ENCODE results near the gene SCGB1A1.
A peak's percentile ranks its signal among the peaks of the same experiment; 100 is the strongest.

DNA sequence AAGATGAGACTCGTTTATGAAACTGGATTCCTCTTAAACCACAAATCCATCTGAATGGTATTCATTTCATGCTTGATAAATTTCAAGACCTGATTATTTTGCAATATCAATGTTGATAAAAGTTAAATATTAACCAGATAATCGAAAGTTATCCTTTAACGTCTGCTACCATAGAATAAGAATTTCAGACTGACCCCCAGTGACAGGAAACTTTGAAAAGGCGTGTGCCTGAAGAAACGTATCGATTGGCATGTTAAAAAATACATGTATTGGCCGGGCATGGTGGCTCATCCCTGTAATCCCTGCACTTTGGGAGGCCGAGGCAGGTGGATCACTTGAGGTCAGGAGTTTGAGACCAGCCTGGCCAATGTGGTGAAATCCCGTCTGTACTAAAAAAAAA is 13.9 kb downstream of the SCGB1A1 start:
- TF ChIP-seq, protein P1, sequence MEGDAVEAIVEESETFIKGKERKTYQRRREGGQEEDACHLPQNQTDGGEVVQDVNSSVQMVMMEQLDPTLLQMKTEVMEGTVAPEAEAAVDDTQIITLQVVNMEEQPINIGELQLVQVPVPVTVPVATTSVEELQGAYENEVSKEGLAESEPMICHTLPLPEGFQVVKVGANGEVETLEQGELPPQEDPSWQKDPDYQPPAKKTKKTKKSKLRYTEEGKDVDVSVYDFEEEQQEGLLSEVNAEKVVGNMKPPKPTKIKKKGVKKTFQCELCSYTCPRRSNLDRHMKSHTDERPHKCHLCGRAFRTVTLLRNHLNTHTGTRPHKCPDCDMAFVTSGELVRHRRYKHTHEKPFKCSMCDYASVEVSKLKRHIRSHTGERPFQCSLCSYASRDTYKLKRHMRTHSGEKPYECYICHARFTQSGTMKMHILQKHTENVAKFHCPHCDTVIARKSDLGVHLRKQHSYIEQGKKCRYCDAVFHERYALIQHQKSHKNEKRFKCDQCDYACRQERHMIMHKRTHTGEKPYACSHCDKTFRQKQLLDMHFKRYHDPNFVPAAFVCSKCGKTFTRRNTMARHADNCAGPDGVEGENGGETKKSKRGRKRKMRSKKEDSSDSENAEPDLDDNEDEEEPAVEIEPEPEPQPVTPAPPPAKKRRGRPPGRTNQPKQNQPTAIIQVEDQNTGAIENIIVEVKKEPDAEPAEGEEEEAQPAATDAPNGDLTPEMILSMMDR (IDR thresholded peaks at IDR 0.05; ENCODE audit: low read depth, low read length, missing input control), result no peak
- TF ChIP-seq, protein P2, sequence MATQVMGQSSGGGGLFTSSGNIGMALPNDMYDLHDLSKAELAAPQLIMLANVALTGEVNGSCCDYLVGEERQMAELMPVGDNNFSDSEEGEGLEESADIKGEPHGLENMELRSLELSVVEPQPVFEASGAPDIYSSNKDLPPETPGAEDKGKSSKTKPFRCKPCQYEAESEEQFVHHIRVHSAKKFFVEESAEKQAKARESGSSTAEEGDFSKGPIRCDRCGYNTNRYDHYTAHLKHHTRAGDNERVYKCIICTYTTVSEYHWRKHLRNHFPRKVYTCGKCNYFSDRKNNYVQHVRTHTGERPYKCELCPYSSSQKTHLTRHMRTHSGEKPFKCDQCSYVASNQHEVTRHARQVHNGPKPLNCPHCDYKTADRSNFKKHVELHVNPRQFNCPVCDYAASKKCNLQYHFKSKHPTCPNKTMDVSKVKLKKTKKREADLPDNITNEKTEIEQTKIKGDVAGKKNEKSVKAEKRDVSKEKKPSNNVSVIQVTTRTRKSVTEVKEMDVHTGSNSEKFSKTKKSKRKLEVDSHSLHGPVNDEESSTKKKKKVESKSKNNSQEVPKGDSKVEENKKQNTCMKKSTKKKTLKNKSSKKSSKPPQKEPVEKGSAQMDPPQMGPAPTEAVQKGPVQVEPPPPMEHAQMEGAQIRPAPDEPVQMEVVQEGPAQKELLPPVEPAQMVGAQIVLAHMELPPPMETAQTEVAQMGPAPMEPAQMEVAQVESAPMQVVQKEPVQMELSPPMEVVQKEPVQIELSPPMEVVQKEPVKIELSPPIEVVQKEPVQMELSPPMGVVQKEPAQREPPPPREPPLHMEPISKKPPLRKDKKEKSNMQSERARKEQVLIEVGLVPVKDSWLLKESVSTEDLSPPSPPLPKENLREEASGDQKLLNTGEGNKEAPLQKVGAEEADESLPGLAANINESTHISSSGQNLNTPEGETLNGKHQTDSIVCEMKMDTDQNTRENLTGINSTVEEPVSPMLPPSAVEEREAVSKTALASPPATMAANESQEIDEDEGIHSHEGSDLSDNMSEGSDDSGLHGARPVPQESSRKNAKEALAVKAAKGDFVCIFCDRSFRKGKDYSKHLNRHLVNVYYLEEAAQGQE (IDR thresholded peaks at IDR 0.05), result no peak
- TF ChIP-seq, protein P3, sequence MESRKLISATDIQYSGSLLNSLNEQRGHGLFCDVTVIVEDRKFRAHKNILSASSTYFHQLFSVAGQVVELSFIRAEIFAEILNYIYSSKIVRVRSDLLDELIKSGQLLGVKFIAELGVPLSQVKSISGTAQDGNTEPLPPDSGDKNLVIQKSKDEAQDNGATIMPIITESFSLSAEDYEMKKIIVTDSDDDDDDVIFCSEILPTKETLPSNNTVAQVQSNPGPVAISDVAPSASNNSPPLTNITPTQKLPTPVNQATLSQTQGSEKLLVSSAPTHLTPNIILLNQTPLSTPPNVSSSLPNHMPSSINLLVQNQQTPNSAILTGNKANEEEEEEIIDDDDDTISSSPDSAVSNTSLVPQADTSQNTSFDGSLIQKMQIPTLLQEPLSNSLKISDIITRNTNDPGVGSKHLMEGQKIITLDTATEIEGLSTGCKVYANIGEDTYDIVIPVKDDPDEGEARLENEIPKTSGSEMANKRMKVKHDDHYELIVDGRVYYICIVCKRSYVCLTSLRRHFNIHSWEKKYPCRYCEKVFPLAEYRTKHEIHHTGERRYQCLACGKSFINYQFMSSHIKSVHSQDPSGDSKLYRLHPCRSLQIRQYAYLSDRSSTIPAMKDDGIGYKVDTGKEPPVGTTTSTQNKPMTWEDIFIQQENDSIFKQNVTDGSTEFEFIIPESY (IDR thresholded peaks at IDR 0.05), result peak; percentile 81
- peak; percentile 64 for TF ChIP-seq YY1 (IDR thresholded peaks at IDR 0.05)
- TF ChIP-seq, protein P4, sequence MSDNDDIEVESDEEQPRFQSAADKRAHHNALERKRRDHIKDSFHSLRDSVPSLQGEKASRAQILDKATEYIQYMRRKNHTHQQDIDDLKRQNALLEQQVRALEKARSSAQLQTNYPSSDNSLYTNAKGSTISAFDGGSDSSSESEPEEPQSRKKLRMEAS (IDR thresholded peaks at IDR 0.05), result peak; percentile 34
- peak in 1 of 2 donors; percentile 47 for TF ChIP-seq JUND (IDR thresholded peaks at IDR 0.05)
- peak; percentile 85 for TF ChIP-seq SP1 (IDR thresholded peaks at IDR 0.05)
- TF ChIP-seq HNF4G (IDR thresholded peaks at IDR 0.05), result peak; percentile 43

All from liver (tissue), 3 donors.